Measurements from ENCODE around the gene DACT2.

DNA sequence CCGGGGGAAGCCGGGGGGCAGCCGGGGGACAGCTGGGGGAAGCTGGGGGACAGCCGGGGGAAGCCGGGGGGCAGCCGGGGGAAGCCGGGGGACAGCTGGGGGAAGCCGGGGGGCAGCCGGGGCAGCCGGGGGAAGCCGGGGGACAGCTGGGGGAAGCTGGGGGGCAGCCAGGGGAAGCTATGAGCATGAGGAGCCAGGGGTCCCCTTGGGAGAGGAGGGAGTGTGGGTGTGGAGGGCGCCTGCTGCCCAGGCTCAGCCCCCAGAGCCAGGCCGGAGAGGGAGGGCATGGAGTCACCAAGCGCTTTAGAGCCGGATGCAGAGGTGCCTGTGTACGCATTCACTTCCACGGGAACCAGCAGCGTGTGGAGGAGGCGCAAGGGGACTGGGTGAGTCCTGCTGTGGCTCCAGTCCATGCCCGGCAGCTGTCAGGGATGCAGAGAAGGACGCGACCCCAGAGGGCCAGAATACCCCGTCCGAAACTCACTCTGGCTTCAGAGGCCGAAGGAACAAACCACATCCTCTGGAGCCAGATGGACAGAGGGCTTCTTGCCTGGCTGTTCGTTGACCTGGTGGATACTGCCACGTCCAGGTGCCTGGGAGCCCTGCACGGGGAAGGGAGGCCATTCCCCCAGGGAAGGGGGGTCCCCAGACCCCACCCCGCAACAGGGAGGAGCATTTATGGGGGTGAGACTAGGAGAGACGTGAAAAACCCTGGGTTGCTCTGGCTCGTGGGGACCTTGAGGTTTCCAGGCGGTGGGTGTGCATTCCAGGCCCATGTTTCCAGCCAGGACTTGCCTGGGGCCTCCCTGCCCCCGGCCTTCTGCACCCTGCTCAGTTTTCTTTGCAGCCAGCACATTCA is 26.5 kb upstream of the DACT2 start:
- TF ChIP-seq, protein P1, sequence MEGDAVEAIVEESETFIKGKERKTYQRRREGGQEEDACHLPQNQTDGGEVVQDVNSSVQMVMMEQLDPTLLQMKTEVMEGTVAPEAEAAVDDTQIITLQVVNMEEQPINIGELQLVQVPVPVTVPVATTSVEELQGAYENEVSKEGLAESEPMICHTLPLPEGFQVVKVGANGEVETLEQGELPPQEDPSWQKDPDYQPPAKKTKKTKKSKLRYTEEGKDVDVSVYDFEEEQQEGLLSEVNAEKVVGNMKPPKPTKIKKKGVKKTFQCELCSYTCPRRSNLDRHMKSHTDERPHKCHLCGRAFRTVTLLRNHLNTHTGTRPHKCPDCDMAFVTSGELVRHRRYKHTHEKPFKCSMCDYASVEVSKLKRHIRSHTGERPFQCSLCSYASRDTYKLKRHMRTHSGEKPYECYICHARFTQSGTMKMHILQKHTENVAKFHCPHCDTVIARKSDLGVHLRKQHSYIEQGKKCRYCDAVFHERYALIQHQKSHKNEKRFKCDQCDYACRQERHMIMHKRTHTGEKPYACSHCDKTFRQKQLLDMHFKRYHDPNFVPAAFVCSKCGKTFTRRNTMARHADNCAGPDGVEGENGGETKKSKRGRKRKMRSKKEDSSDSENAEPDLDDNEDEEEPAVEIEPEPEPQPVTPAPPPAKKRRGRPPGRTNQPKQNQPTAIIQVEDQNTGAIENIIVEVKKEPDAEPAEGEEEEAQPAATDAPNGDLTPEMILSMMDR (IDR thresholded peaks at IDR 0.05) = no peak
- no peak for TF ChIP-seq ZFX (IDR thresholded peaks at IDR 0.05; ENCODE audit: borderline replicate concordance)
